ENCODE data around the gene TPPP2. TPM values are rescaled to one million over a fixed set of nuclear protein-coding genes. Genes with fewer than 3 reads are reported as not detected.

The TPPP2 gene
- total and polyA plus RNA-seq, 9 of the 15 experiments (the other 6 are each of a cell fraction or from before 2014, with no cell fraction given) = 0.18 TPM; not detected in 8

DNA sequence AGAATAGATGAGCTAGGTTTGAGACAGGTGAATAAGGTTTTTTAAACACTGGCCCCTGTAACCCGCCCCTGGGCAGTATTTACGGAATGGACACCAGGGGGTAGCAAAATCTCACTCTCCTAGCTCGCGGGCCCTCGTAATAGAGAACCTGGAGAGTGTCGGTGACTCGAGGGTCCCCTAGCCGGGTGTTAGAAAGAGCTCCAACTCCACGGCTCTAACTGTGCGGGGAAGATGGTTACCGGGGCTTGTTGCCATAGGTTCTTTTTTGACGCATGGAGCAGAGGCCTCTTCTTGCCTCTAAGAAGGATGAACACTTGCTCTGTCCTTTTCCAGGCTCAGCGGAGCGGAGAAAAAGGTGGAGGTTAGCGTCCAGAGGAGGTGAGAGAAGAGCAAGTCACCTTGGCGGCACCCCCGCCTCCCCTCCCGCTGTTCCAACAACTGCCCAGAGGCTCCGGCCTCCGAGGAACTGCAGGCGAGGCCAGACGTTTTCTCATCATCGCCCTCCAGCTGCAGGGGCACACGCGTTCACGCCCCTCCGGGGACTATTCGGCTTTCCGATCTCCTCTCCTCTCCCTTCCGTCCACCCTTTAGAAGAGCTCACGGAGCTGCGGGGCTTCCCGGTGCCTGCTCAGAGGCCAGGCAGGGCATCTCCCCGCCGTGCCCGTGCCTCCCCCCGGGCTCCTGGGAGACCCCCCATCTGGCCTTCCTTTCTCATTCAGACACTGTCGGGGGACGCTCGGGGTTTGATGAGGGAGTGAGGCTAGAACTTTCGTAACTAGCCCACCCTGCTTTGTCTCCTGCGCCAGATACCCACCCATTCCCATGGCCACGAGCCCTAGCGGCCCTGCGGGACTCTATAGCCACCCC is 38.7 kb downstream of the TPPP2 start (continued):
- TF ChIP-seq, protein P1, sequence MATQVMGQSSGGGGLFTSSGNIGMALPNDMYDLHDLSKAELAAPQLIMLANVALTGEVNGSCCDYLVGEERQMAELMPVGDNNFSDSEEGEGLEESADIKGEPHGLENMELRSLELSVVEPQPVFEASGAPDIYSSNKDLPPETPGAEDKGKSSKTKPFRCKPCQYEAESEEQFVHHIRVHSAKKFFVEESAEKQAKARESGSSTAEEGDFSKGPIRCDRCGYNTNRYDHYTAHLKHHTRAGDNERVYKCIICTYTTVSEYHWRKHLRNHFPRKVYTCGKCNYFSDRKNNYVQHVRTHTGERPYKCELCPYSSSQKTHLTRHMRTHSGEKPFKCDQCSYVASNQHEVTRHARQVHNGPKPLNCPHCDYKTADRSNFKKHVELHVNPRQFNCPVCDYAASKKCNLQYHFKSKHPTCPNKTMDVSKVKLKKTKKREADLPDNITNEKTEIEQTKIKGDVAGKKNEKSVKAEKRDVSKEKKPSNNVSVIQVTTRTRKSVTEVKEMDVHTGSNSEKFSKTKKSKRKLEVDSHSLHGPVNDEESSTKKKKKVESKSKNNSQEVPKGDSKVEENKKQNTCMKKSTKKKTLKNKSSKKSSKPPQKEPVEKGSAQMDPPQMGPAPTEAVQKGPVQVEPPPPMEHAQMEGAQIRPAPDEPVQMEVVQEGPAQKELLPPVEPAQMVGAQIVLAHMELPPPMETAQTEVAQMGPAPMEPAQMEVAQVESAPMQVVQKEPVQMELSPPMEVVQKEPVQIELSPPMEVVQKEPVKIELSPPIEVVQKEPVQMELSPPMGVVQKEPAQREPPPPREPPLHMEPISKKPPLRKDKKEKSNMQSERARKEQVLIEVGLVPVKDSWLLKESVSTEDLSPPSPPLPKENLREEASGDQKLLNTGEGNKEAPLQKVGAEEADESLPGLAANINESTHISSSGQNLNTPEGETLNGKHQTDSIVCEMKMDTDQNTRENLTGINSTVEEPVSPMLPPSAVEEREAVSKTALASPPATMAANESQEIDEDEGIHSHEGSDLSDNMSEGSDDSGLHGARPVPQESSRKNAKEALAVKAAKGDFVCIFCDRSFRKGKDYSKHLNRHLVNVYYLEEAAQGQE (IDR thresholded peaks at IDR 0.05; ENCODE audit: borderline replicate concordance) = peak; percentile 81
- TF ChIP-seq, protein P1 (CRISPR knock-in tag; IDR thresholded peaks at IDR 0.05; ENCODE audit: low read depth) = no peak
- TF ChIP-seq, protein P2, sequence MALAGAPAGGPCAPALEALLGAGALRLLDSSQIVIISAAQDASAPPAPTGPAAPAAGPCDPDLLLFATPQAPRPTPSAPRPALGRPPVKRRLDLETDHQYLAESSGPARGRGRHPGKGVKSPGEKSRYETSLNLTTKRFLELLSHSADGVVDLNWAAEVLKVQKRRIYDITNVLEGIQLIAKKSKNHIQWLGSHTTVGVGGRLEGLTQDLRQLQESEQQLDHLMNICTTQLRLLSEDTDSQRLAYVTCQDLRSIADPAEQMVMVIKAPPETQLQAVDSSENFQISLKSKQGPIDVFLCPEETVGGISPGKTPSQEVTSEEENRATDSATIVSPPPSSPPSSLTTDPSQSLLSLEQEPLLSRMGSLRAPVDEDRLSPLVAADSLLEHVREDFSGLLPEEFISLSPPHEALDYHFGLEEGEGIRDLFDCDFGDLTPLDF (CRISPR knock-in tag; IDR thresholded peaks at IDR 0.05) = no peak
- TF ChIP-seq, protein P3, sequence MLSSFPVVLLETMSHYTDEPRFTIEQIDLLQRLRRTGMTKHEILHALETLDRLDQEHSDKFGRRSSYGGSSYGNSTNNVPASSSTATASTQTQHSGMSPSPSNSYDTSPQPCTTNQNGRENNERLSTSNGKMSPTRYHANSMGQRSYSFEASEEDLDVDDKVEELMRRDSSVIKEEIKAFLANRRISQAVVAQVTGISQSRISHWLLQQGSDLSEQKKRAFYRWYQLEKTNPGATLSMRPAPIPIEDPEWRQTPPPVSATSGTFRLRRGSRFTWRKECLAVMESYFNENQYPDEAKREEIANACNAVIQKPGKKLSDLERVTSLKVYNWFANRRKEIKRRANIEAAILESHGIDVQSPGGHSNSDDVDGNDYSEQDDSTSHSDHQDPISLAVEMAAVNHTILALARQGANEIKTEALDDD (IDR thresholded peaks at IDR 0.05) = no peak
- TF ChIP-seq SMC3 (conservative IDR thresholded peaks at IDR 0.05; ENCODE audit: insufficient read depth, low read depth, low read length) (peak; percentile 66), ARID2 (IDR thresholded peaks at IDR 0.05) (0 out of 2 replicates have a peak, but pooled peaks have one; percentile 49), CEBPB (tag; IDR thresholded peaks at IDR 0.05) (no peak), TAF9B (IDR thresholded peaks at IDR 0.05; ENCODE audit: partially characterized antibody) (no peak), CREBBP (IDR thresholded peaks at IDR 0.05; ENCODE audit: low read depth, low read length) (no peak), RAD21 (CRISPR knock-in tag; conservative IDR thresholded peaks at IDR 0.05 in 1 of 2, IDR thresholded peaks at IDR 0.05 in 1 of 2) (peak; percentile 65 to 81), ELF2 (CRISPR knock-in tag; IDR thresholded peaks at IDR 0.05) (no peak)
- TF ChIP-seq, protein P4, sequence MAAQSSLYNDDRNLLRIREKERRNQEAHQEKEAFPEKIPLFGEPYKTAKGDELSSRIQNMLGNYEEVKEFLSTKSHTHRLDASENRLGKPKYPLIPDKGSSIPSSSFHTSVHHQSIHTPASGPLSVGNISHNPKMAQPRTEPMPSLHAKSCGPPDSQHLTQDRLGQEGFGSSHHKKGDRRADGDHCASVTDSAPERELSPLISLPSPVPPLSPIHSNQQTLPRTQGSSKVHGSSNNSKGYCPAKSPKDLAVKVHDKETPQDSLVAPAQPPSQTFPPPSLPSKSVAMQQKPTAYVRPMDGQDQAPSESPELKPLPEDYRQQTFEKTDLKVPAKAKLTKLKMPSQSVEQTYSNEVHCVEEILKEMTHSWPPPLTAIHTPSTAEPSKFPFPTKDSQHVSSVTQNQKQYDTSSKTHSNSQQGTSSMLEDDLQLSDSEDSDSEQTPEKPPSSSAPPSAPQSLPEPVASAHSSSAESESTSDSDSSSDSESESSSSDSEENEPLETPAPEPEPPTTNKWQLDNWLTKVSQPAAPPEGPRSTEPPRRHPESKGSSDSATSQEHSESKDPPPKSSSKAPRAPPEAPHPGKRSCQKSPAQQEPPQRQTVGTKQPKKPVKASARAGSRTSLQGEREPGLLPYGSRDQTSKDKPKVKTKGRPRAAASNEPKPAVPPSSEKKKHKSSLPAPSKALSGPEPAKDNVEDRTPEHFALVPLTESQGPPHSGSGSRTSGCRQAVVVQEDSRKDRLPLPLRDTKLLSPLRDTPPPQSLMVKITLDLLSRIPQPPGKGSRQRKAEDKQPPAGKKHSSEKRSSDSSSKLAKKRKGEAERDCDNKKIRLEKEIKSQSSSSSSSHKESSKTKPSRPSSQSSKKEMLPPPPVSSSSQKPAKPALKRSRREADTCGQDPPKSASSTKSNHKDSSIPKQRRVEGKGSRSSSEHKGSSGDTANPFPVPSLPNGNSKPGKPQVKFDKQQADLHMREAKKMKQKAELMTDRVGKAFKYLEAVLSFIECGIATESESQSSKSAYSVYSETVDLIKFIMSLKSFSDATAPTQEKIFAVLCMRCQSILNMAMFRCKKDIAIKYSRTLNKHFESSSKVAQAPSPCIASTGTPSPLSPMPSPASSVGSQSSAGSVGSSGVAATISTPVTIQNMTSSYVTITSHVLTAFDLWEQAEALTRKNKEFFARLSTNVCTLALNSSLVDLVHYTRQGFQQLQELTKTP (IDR thresholded peaks at IDR 0.05; ENCODE audit: low read depth in 1 of 2, partially characterized antibody in 2 of 2) = no peak

All from K562 (cell line).